ENCODE data around the gene ARHGEF12. TPM values are rescaled to one million over a fixed set of nuclear protein-coding genes. Genes with fewer than 3 reads are reported as not detected.

Gene ARHGEF12
- total RNA-seq, 4 donors from 2014 or later, result 169 to 268 (median 197) TPM

DNA sequence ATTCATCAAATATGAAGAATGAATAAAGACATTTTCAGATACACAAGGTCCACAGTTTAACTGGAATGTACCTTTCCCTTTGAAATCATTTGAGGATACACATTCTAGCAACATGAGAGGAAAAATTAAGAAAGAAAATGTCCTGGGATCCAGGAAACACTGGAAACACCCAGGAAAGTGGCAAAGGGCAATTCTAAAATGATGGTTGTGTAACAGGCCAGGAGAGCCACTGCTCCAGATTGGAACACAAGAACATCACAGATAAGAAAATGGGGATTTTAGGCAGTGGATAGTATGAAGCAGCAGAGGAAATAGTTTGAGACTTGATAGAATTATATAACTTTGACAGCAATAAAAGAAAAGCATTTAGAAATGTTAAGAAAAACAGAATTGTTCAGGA lies 119.3 kb downstream of the ARHGEF12 start:
- no peak overlapping the region for H3K27ac ChIP-seq
- H3K4me3 ChIP-seq (replicated peaks in 1 of 3), result no peak overlapping the region
- no peaks in the 10 kb centered on the region for H3K27me3 ChIP-seq
- H3K4me1 ChIP-seq, result no peaks in the 10 kb centered on the region
- H3K9me3 ChIP-seq, result no peaks in the 10 kb centered on the region
- DNase-seq, result no peak
- intact Hi-C loops (cut with DNase I), result no loop called here
- TF ChIP-seq POLR2A (IDR thresholded peaks at IDR 0.05) (no peak), CTCF (IDR thresholded peaks at IDR 0.05) (no peak)
- peaks cover 26 to 55% of the 10 kb centered on the region in 2 donors for H3K36me3 ChIP-seq

GRCh38 chr11:120457996-120458395 lies 121.8 kb downstream of the ARHGEF12 start:
- 67 to 73% methylated on average over 1 of the region's 1 CpG for WGBS, 2 donors
- Histone ChIP-seq H3K4me3 (replicated peaks in 1 of 3) (no peak overlapping the region), H3K4me1 (no peaks in the 10 kb centered on the region), H3K9me3 (no peaks in the 10 kb centered on the region), H3K36me3 (peaks cover 35 to 68% of the 10 kb centered on the region in 2 donors), H3K27me3 (no peaks in the 10 kb centered on the region), H3K27ac (no peak overlapping the region)
- no peak for DNase-seq
- intact Hi-C loops (cut with DNase I), result no loop called here
- TF ChIP-seq POLR2A (IDR thresholded peaks at IDR 0.05) (no peak), CTCF (IDR thresholded peaks at IDR 0.05) (no peak)

DNA sequence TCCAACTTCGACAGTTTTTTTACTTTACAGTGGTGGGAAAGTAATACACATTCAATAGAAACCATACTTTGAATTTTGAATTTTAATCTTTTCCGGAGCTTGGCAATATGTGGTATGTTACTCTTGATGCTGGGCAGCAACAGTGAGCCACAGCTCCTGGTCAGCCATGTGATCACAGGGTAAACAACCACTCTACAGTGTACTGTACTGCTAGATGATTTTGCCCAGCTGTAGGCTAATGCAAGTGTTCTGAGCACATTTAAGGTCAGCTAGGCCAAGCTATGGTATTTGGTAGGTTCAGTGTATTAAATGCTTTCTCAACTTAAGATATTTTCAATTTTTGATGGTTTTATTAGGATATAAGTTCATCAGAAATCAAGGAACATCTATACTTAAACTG lies 126.6 kb downstream of the ARHGEF12 start:
- H3K27me3 ChIP-seq, result no peaks in the 10 kb centered on the region
- no peak for DNase-seq
- H3K27ac ChIP-seq, result no peak overlapping the region
- intact Hi-C loops (cut with DNase I), result no loop called here
- H3K4me3 ChIP-seq (replicated peaks in 1 of 3), result no peak overlapping the region
- no peak for TF ChIP-seq CTCF (IDR thresholded peaks at IDR 0.05)
- TF ChIP-seq POLR2A (IDR thresholded peaks at IDR 0.05), result no peak
- peaks cover 45 to 70% of the 10 kb centered on the region in 2 donors for H3K36me3 ChIP-seq
- 91 to 95% methylated on average over 2 of the region's 2 CpGs for WGBS, 2 donors
- H3K9me3 ChIP-seq, result no peaks in the 10 kb centered on the region
- no peaks in the 10 kb centered on the region for H3K4me1 ChIP-seq

GRCh38 chr11:120465921-120466534 lies 129.8 kb downstream of the ARHGEF12 start:
- Histone ChIP-seq H3K27ac (no peak overlapping the region), H3K4me1 (no peaks in the 10 kb centered on the region), H3K9me3 (no peaks in the 10 kb centered on the region), H3K4me3 (replicated peaks in 1 of 3) (no peak overlapping the region), H3K36me3 (peaks cover 52 to 56% of the 10 kb centered on the region in 2 donors), H3K27me3 (no peaks in the 10 kb centered on the region)
- no peak for TF ChIP-seq POLR2A (IDR thresholded peaks at IDR 0.05)
- no peak for DNase-seq
- 88 to 97% methylated on average over 6 of the region's 6 CpGs for WGBS, 2 donors
- intact Hi-C loops (cut with DNase I), result no loop called here

DNA sequence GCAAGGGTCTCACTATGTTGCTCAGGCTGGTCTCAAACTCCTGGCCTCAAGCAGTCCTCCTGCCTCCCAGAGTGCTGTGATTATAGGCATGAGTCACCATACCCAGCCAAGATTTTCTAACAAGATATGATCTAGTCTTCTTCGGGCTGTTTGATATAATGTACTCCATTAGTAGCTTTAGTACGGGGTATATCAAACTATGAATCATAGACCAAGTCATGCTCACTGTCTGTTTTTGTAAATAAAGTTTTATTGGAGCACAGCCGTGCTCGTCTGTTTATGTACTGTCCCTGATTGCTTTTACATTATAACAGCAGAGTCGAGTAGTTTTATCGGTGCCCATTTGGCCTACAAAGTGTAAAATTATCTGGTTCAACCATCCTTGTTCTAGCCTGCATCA lies 131.4 kb downstream of the ARHGEF12 start:
- DNase-seq, result no peak
- Histone ChIP-seq H3K27me3 (no peaks in the 10 kb centered on the region), H3K4me3 (replicated peaks in 1 of 3) (no peak overlapping the region), H3K36me3 (peaks cover 40 to 45% of the 10 kb centered on the region in 2 donors), H3K9me3 (no peaks in the 10 kb centered on the region), H3K27ac (no peak overlapping the region), H3K4me1 (no peaks in the 10 kb centered on the region)
- intact Hi-C loops (cut with DNase I), result no loop called here
- WGBS, 2 donors, result 95 to 96% methylated on average over 6 of the region's 6 CpGs
- TF ChIP-seq POLR2A (IDR thresholded peaks at IDR 0.05), result no peak

DNA sequence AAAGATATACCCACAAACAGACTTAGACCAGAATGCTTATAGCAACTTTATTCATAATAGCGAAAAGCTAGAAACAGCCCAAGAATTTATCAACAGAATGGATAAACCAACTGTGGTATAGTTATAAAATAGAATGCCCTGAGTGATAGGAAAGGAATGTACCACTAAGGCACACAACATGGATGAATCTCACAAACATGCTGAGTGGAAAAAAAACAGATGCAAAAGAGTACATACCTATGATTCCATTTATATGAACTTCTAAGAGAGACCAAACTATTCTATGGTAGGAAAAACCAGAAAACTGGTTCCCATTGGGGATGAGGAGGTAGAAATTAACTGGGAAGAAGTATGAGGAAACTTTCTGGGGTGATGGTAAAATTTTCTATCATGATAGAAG lies 134.9 kb downstream of the ARHGEF12 start:
- intact Hi-C loops (cut with DNase I), result no loop called here
- peaks cover 35 to 43% of the 10 kb centered on the region in 2 donors for H3K36me3 ChIP-seq

More for the DNA sequence above, 134.9 kb downstream of the ARHGEF12 start:
- no peak for DNase-seq
- Histone ChIP-seq H3K27ac (no peak overlapping the region), H3K9me3 (no peaks in the 10 kb centered on the region), H3K4me1 (no peaks in the 10 kb centered on the region), H3K27me3 (no peaks in the 10 kb centered on the region), H3K4me3 (replicated peaks in 1 of 3) (no peak overlapping the region)
- WGBS, 2 donors, result 98 to 100% methylated on average over 1 of the region's 1 CpG
- TF ChIP-seq POLR2A (IDR thresholded peaks at IDR 0.05) (no peak), CTCF (IDR thresholded peaks at IDR 0.05) (no peak)

Data from thyroid gland (tissue), 4 donors.